GM18520 (cell line): ENCODE results near the gene DOCK3.
"Not testable (repeated sequence)": the region's sequence is repeated elsewhere in the genome, so short reads cannot be mapped to it uniquely, and the experiment has no call there.

Experiments
- ATAC-seq: cut with Tn5 transposase; IDR thresholded peaks from one replicate; pipeline ENCODE4 v1.9.1; 2021; ENCODE audit not compliant: unreplicated experiment

The DOCK3 gene

DNA sequence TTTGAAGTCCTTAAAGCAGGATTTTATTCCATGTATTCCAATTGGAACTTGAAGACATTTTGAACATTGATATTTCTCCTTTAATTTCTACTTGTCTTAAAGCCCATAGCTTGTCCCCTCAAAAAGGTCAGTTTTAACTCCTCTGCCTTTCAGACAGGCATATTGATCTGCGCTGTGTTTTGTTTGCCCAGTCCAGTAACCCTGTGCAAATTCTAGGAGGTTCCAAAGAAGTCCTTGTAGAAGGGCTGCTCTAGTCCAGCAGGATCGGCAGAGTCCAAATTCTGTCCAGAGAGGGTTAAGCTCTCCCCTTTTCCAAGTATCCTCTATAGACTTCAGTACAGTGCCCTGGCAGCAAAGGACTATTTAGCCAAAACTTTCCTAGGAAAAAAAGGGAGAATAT, 604.7 kb downstream of the DOCK3 start:
- ATAC-seq = no peak

GRCh38 chr3:51280176-51280575, 605.4 kb downstream of the DOCK3 start:
- no peak for ATAC-seq

- ATAC-seq = no peak
These were observed 608.2 kb downstream of the DOCK3 start for GRCh38 chr3:51282931-51283330.

GRCh38 chr3:51283421-51283820, 608.7 kb downstream of the DOCK3 start:
- ATAC-seq = no peak

GRCh38 chr3:51295625-51296024, 620.9 kb downstream of the DOCK3 start:
- peak; percentile 45 for ATAC-seq

GRCh38 chr3:51297333-51297732, 622.6 kb downstream of the DOCK3 start:
- no peak for ATAC-seq

- ATAC-seq = no peak
These were observed 629.5 kb downstream of the DOCK3 start for GRCh38 chr3:51304230-51304629.

DNA sequence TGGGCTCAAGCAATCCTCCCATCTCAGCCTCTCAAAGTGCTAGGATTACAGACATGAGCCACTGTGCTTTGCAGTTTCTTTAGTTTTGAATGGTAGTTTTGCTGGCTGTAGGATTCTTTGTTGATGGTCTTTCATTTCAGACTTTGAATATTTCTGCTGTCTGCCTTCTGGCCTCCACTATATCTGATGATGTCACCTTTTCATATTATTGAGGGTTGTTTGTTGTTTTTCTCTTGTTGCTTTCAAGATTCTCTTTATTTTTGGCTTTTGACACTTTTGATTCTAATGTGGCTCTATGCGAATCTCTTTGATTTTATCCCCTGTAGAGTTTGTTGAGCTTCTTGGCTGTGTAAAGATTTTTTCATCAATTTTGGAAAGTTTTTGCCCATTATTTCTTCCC, 631.4 kb downstream of the DOCK3 start:
- ATAC-seq = no peak

- ATAC-seq = no peak
These were observed 632.7 kb downstream of the DOCK3 start for GRCh38 chr3:51307458-51307857.

DNA sequence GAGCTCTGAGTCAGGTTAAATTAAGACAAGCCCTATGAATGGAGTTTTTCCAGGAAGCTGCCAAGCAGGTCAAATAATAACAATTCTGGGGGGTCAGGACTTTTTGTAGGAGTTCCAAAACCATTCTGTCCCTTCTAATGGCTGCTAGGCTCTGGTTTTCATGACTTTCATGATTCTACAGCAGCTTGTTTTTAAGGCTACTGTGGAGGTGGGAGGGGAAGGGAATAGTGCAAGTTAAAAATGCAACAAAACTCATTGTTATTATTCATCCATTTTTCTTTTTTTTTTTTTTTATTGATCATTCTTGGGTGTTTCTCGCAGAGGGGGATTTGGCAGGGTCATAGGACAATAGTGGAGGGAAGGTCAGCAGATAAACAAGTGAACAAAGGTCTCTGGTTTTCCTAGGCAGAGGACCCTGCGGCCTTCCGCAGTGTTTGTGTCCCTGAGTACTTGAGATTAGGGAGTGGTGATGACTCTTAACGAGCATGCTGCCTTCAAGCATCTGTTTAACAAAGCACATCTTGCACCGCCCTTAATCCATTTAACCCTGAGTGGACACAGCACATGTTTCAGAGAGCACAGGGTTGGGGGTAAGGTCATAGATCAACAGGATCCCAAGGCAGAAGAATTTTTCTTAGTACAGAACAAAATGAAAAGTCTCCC, 633.3 kb downstream of the DOCK3 start:
- not testable (repeated sequence) for ATAC-seq

- ATAC-seq = no peak
These were observed 636.3 kb downstream of the DOCK3 start for GRCh38 chr3:51311055-51311454.

DNA sequence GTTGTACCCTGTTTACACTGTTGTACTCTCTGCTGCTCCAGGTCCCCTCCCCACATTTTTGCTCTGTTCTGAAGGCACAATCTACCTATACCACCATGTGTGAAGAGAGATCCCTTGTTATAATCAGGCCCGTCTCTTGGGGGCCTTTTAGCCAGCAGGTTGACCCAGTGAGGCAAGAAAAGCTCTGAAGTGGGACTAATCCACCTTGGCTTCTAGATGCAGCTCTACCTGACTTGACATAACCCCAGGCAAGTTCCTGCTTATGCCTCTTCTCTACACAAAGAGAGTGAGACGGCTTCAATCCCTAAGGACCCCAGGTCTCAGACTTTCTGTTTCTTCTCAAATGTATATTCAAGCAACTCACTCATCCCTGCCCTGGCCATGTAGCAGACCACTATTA, 653.5 kb downstream of the DOCK3 start:
- ATAC-seq = no peak

GRCh38 chr3:51330046-51330445, 655.3 kb downstream of the DOCK3 start:
- ATAC-seq = no peak

DNA sequence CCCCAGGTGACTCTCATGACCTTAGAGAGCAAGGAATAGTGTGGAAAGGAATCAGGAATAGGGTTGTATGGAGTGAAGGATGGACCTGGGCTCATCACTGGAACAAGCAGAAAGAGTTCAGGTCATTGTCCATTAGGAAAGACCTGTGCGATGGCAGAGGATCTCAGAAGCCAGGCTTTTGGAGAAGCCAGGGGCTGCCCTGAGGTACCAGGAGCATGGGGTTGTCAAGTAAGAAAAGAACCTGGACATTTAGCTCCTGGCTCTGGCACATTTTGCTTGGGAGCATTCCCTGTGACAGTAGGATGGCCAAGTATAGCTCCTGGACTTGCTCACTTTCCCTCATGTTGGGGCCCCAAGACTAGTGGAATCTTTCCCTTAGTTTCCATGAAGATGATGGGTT, 657.4 kb downstream of the DOCK3 start:
- no peak for ATAC-seq

DNA sequence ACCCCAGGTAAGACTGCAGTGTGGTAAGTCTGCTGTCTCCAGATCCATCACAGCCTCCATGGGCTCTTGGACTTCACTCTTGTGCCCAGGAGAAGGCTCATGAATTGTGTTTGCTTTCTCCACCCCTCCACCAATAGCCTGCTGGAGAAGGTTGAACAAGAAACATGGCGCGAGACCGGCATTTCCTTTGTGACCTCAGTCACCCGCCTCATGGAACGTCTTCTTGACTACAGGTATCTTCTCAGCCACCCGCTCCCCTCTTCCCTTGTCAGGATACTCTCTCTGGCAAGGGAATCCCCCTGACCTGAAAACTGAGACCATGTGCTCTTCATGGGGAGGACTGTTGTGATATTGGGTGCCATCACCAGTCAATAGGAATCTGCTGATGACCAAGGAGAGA, 658.3 kb downstream of the DOCK3 start:
- ATAC-seq = no peak

DNA sequence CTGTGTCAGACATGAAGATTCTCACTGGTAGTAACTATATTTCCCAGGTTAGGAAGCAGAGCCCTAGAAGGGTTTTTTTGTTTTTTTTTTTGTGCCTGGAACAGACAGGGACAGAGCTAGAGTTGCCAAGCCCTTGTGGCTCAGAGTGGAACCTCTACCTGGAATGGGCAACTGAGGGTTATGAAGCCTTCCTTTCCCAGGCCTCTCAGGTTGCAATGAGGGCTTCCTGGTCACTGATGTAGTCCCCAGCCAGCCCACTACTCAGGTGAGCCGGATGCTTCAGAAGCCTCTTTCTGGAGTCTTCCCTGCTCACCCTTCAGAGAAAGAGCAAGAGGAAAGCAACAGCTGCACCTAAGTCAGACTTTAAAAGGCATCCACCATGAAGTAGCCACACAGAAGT, 661.5 kb downstream of the DOCK3 start:
- no peak for ATAC-seq

GRCh38 chr3:51337666-51338065, 662.9 kb downstream of the DOCK3 start:
- ATAC-seq = no peak

DNA sequence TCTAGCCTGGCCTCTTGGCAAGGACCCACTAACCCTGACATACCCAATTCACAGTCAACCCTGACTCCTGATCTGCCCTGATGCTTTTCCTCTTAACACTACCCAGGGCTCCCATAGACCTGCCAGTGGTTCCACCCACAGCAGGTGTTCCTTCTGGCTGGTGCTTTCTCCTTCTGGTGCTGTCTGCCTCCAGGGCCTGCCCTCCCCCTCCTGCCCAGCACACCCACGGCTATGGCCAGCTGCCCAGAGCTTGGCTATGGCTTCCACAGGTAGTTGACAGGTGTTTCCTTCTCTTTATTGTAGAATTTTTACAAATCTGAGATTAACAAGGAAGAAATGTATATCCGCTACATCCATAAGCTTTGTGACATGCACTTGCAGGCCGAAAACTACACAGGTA, 663.9 kb downstream of the DOCK3 start:
- ATAC-seq = no peak

GRCh38 chr3:51340013-51340829, 665.5 kb downstream of the DOCK3 start:
- no peak for ATAC-seq

GRCh38 chr3:51340989-51341636, 666.4 kb downstream of the DOCK3 start:
- no peak for ATAC-seq

DNA sequence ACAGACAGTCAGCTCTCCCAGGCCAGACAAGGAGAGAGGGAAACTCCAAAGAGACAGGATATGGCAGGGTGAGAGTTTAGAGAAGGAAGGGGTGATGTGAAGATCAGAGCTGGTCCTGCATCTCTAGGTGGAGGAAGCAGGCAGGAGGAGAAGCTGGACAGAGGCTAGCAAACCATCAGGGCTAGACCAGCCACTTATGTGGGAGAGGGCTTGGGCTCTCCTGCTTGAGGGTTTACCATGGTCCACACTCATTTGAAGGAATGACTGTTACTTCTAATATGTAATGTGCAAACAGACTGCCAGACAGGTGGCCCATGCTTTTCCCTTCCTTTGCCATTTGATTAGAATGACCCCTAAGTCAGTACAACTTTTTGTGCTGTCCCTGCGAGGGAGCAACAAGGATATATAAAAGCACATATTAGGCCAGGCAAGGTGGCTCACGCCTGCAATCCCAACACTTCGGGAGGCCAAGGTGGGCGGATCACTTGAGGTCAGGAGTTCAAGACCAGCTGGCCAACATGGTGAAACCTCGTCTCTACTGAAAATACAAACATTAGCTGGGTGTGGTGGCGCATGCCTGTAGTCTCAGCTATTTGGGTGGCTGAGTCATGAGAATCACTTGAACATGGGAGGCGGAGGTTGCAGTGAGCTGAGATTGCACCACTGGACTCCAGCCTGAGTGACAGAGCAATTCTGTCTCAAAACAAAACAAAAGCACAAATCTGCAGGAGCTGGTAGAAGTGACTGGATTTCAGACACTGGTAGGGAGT, 669.4 kb downstream of the DOCK3 start:
- no peak for ATAC-seq
